ENCODE results near the gene SNX17. TPM values are rescaled to one million over a fixed set of nuclear protein-coding genes. Genes with fewer than 3 reads are reported as not detected.
A peak's percentile ranks its signal among the peaks of the same experiment; 100 is the strongest.

Gene SNX17
- total and polyA plus RNA-seq, 2 donors (not counting 1 experiment from before 2014, with no cell fraction given) = 118 to 155 TPM

DNA sequence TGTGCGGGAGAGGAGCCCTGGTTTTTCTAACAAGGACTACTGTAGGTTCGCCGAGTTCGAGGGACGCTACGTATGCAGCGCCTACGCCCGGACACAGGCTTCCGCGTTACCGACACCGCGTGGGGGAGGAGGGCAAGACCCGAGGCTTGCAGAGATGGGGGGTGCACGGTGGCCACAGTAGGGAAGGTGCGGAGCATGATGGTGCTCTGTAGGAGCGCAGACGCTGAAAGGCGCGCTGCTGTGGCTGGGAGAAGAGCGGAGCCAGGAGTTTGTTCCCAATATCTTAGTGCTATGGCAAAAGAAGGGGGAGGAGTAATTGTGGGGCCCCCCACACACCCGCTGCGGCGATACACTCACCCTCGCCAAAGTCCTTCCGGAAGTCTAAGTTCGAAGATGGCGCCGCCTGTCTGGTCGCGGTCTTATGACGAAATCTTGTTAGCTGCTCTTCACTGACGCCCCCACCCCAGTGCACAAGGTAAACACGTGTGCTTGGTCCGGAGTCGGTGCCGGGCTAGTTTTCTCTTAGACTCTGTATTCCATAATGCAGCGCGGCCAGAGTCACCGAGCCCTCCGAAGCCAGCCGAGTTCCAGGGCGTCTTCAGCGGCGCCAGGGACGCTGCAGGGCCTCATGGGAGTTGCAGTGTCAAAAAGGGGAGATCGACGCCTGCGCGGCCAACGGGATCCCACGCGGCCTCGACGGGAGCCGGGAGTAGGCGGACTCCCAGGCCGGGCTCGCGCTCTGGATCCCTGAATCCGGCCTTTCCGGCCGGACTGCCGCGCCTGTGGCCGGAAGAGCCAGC lies 13.8 kb upstream of the SNX17 start, which contains the start of gene GTF3C2:
Gene GTF3C2, minus strand, starts transcription at position 383 of the 800 bp plus-strand sequence. CDS start 13,210 bp downstream, outside the sequence.
- H3K36me3 ChIP-seq (ENCODE audit: control insufficient read depth, insufficient read depth, low read length) = no peaks in the 10 kb centered on the region
- H4K20me1 ChIP-seq (ENCODE audit: control insufficient read depth, extremely low read depth, insufficient read depth, low read length) = no peaks in the 10 kb centered on the region
- H3K9ac ChIP-seq (ENCODE audit: insufficient read depth, low read length) = peak within 1 kb of the TSS; percentile 90
- no peaks in the 10 kb centered on the region for H3K9me3 ChIP-seq (ENCODE audit: control insufficient read depth, insufficient read depth, low read depth, low read length)
- DNase-seq (ENCODE audit: low read depth in 2 of 2) = peak; percentile 98
- peak within 1 kb of the TSS; percentile 77 to 100 (median 90) for H3K4me3 ChIP-seq (replicated peaks in 1 of 4; ENCODE audit: control extremely low read depth in 1 of 4, insufficient read depth in 1 of 4, low read depth in 3 of 4, low read length in 4 of 4)
- no peak for TF ChIP-seq EZH2 (IDR thresholded peaks at IDR 0.05; ENCODE audit: low read length, missing control alignments)
- TF ChIP-seq, protein P1, sequence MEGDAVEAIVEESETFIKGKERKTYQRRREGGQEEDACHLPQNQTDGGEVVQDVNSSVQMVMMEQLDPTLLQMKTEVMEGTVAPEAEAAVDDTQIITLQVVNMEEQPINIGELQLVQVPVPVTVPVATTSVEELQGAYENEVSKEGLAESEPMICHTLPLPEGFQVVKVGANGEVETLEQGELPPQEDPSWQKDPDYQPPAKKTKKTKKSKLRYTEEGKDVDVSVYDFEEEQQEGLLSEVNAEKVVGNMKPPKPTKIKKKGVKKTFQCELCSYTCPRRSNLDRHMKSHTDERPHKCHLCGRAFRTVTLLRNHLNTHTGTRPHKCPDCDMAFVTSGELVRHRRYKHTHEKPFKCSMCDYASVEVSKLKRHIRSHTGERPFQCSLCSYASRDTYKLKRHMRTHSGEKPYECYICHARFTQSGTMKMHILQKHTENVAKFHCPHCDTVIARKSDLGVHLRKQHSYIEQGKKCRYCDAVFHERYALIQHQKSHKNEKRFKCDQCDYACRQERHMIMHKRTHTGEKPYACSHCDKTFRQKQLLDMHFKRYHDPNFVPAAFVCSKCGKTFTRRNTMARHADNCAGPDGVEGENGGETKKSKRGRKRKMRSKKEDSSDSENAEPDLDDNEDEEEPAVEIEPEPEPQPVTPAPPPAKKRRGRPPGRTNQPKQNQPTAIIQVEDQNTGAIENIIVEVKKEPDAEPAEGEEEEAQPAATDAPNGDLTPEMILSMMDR (conservative IDR thresholded peaks at IDR 0.05 in 1 of 2, IDR thresholded peaks at IDR 0.05 in 1 of 2; ENCODE audit: low read depth in 1 of 2, low read length in 2 of 2) = no peak
- H2AFZ ChIP-seq (ENCODE audit: low read length) = peak within 1 kb of the TSS; percentile 86
- H3K27ac ChIP-seq (ENCODE audit: insufficient read depth, low read length) = peak within 1 kb of the TSS; percentile 96
- peak within 1 kb of the TSS; percentile 100 for H3K4me2 ChIP-seq (ENCODE audit: extremely low read depth, insufficient read depth, low read length)
- H3K79me2 ChIP-seq (ENCODE audit: control insufficient read depth, insufficient read depth, low read length) = peaks cover 56% of the 10 kb centered on the region
- no peaks in the 10 kb centered on the region for H3K27me3 ChIP-seq (ENCODE audit: control insufficient read depth, insufficient read depth, low read length)
- peaks cover 8% of the 10 kb centered on the region for H3K4me1 ChIP-seq (ENCODE audit: control insufficient read depth, extremely low read depth, insufficient read depth, low read length)

DNA sequence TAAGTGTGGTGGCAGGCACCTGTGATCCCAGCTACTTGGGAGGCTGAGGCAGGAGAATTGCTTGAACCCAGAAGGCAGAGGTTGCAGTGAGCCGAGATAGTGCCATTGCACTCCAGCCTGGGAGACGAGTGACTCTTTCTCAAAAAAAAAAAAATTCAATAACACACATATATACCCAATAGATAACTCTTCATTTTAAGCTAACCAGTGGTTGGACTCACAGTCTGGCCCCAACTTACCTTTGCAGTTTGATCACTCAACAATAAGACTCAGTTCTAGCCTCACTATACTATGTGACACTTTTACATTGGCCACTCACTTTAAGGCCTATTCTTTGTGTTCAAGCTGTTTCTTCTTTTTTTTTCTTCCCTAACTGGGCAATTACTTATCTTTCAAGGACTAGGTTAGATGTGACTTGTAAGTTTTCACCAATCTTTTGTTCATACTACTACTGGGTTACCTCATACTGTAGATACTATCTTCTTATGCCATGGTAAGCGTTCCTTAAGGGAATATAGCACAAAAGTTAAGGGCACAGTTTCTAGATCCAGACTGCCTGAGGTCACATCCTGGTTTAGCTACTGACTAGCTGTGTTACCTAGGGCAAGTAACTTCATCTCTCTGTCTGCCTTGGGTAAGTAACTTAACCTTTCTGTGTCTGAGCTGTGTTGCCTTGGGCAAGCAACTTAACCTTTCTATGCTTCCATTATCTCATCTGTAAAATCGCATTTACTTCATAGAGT lies 7.6 kb upstream of the SNX17 start:
- DNase-seq (ENCODE audit: low read depth in 2 of 2) = no peak
- Histone ChIP-seq H3K79me2 (ENCODE audit: control insufficient read depth, insufficient read depth, low read length) (peaks cover 9% of the 10 kb centered on the region), H4K20me1 (ENCODE audit: control insufficient read depth, extremely low read depth, insufficient read depth, low read length) (no peaks in the 10 kb centered on the region), H3K4me2 (ENCODE audit: extremely low read depth, insufficient read depth, low read length) (no peak overlapping the region), H3K9me3 (ENCODE audit: control insufficient read depth, insufficient read depth, low read depth, low read length) (no peaks in the 10 kb centered on the region), H3K27ac (ENCODE audit: insufficient read depth, low read length) (no peak overlapping the region), H2AFZ (ENCODE audit: low read length) (no peak overlapping the region), H3K4me1 (ENCODE audit: control insufficient read depth, extremely low read depth, insufficient read depth, low read length) (peaks cover under 1% of the 10 kb centered on the region), H3K36me3 (ENCODE audit: control insufficient read depth, insufficient read depth, low read length) (peaks cover 18% of the 10 kb centered on the region), H3K9ac (ENCODE audit: insufficient read depth, low read length) (no peak overlapping the region), H3K4me3 (replicated peaks in 1 of 4; ENCODE audit: control extremely low read depth in 1 of 4, insufficient read depth in 1 of 4, low read depth in 3 of 4, low read length in 4 of 4) (no peak overlapping the region), H3K27me3 (ENCODE audit: control insufficient read depth, insufficient read depth, low read length) (no peaks in the 10 kb centered on the region)
- no peak for TF ChIP-seq EZH2 (IDR thresholded peaks at IDR 0.05; ENCODE audit: low read length, missing control alignments)

DNA sequence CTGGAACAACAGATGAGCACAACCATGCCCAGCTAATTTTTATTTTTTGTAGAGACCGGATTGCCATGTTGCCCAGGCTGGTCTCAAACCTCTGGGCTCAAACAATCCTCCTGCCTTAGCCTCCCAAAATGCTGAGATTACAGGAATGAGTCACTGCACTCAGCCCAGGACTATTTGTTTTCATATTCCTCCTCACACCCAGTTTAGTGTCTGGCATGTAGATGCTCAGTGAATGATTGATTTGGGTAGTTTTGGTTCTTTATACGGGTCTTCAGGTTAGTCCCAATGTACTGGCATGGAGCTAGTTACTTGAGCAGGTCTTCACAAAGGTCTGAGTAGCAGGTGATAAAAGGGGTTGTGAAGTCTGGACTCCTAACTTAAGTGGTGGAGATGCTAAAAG lies 6.5 kb upstream of the SNX17 start:
- Histone ChIP-seq H3K4me1 (ENCODE audit: control insufficient read depth, extremely low read depth, insufficient read depth, low read length) (peaks cover 4% of the 10 kb centered on the region), H3K79me2 (ENCODE audit: control insufficient read depth, insufficient read depth, low read length) (peaks cover 10% of the 10 kb centered on the region)

More for the DNA sequence above, 6.5 kb upstream of the SNX17 start:
- DNase-seq (ENCODE audit: low read depth in 2 of 2) = no peak
- Histone ChIP-seq H3K9me3 (ENCODE audit: control insufficient read depth, insufficient read depth, low read depth, low read length) (no peaks in the 10 kb centered on the region), H3K36me3 (ENCODE audit: control insufficient read depth, insufficient read depth, low read length) (peaks cover 24% of the 10 kb centered on the region), H3K9ac (ENCODE audit: insufficient read depth, low read length) (no peak overlapping the region), H2AFZ (ENCODE audit: low read length) (no peak overlapping the region), H3K4me3 (replicated peaks in 1 of 4; ENCODE audit: control extremely low read depth in 1 of 4, insufficient read depth in 1 of 4, low read depth in 3 of 4, low read length in 4 of 4) (no peak overlapping the region), H3K27me3 (ENCODE audit: control insufficient read depth, insufficient read depth, low read length) (no peaks in the 10 kb centered on the region), H3K27ac (ENCODE audit: insufficient read depth, low read length) (no peak overlapping the region), H4K20me1 (ENCODE audit: control insufficient read depth, extremely low read depth, insufficient read depth, low read length) (no peaks in the 10 kb centered on the region), H3K4me2 (ENCODE audit: extremely low read depth, insufficient read depth, low read length) (no peak overlapping the region)
- TF ChIP-seq EZH2 (IDR thresholded peaks at IDR 0.05; ENCODE audit: low read length, missing control alignments) = no peak
- TF ChIP-seq, protein P1 (conservative IDR thresholded peaks at IDR 0.05 in 1 of 2, IDR thresholded peaks at IDR 0.05 in 1 of 2; ENCODE audit: low read depth in 1 of 2, low read length in 2 of 2) = no peak
